GM18498 (cell line): ENCODE results near the gene WDR41.
"Not testable (repeated sequence)": the region's sequence is repeated elsewhere in the genome, so short reads cannot be mapped to it uniquely, and the experiment has no call there.

Experiments
- ATAC-seq: cut with Tn5 transposase; IDR thresholded peaks from one replicate; pipeline ENCODE4 v1.9.1; 2021; ENCODE audit warnings: mild to moderate bottlenecking, moderate library complexity; ENCODE audit not compliant: unreplicated experiment

The WDR41 gene

DNA sequence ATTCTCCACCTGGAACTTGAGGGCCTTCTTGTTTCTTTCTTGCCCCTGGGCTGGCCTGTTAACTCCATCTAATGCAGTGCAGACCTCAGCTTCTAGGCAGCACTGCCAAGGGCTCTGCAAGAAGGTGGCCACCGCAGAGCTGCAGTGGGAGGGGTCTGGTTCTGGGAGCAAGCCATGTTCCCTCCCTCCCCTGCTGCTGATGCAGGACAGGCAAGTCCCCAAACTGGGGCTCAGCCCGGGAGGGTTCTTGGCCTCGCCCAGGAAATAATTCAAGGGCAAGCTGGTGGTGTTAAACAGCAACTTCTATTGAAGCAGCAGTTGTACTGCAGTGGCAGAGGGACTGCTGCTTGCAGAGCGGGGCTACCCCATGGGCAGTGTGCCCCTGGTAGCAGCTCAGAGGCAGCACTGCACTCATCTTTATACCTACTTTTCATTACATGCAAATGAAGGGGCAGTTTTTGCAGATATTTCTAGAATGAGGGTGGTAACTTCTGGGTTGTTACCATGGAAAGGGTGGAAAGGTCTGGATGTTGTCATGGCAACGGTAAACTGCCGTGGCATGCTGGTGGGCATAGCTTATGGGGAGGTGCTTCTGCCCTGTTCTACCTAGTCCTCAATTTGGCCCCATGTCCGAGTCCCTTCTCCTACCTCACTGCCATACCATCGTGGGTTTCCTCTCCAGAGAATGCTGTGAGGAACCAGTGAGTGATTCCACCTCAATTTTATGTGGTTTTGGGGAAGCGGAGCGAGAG, 82.1 kb downstream of the WDR41 start:
- no peak for ATAC-seq

GRCh38 chr5:77407152-77407551, 85.0 kb downstream of the WDR41 start:
- no peak for ATAC-seq

- ATAC-seq: no peak
Observed at GRCh38 chr5:77402796-77403195, 89.3 kb downstream of the WDR41 start.

GRCh38 chr5:77400645-77401044, 91.5 kb downstream of the WDR41 start:
- ATAC-seq: no peak

DNA sequence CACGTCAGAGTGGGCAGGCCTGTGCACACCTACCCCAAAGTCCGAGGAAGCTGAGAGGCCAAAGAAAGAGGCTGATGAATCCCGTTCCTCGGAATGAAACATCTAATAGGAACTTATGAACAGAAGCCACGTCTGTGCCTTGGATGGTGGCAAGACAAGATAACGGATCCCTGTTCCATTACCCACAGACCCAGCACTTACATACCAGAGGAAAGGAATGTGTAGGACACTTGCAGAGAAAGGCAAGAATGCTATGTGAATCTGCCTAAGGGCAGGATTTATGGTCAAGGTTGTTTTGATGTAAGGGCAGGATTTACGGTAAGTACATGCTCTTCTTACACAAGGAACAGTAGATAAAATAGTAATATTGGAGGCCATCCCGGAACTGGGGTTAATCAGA, 93.2 kb downstream of the WDR41 start:
- ATAC-seq: no peak

DNA sequence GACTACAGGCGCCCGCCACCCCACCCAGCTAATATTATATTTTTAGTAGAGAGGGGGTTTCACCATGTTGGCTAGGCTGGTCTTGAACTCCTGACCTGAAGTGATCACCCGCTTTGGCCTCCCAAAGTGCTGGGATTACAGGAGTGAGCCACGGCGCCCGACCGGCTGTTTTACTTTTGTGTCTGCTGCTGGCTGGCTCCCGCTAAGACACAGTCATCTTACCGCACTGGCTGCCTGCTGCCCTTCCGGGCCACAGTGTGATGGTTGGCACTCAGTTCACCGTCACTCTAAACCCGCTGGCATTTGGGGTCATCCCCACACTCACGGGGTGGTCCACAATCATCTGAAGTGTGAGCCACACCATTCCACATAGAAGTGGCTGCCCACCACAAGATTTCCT, 93.7 kb downstream of the WDR41 start:
- ATAC-seq: no peak

DNA sequence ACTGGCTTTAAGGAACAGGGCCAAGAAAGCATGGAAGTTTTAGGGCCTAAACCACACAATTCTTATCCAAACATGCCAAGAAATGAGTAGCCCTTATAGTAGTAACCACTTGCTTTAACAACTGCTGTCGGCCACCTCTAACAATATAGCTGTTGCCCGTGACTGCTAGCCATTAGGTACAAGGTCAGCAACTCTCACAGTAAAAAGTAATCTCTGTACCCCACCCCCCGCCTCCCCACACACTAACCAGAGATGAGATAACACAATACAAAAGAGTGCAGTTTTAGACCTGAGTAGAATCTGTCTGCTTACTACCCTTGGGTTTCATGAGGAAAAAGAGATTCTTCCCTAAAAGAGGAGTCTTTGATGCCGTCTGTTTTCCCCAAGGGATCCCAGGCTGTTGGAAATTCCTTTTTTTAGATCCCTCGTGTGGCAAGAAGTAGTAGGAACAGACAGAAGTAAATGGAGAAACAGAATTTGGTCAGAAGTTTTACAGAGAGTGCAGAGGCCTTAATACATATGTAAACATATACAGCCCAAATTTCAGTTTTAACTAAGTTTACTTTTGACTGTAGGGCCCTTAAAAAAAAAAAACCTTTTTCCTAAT, 94.3 kb downstream of the WDR41 start:
- no peak for ATAC-seq

DNA sequence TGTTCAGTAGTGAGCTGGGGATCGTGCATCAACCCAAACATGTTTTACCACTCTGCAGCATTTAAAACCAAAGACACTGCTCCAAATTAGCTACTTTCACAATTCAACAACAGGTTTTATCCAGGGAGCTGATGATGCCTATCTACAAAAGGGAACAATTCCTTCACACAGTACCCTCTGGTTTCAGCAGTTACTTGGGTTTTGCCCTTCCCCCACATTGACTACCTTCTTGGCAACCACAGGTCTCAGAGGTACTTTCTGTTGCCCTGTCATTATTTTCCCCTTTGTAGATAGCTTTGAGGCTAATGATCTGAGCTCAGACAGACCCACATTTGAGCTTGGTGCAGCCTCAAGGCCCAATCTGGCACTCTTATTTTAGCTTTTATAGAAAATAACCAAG, 96.1 kb downstream of the WDR41 start:
- ATAC-seq: no peak

DNA sequence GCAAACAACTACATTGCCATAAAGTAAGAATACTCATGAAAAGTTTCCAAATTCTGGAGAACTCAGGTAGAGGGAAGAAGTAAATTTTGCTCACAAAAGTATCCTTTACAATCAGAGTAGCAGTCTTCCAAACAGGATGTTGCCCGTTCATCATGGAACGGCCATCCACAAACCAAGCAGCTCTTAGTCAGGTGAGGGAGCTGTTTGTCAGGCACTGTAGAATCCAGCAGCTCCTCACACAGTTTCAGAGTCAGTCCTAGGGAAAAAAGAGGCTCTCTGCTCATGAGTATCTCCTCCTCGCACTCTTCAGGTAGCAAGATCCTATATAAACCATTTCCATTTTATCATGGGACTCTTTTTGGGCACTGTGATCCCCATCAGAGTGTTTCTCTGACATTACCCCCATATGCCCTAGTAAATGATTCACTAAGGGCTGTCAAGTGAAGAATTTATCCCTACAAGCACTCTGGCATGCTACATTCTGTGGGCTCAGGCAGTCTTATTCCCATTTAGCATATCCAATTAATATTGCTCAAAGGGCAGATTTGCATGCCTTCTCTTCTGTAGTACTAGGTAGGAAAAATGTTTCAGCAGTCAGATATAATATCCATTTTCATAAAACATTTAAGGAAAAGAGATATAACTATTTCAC, 97.9 kb downstream of the WDR41 start:
- no peak for ATAC-seq

DNA sequence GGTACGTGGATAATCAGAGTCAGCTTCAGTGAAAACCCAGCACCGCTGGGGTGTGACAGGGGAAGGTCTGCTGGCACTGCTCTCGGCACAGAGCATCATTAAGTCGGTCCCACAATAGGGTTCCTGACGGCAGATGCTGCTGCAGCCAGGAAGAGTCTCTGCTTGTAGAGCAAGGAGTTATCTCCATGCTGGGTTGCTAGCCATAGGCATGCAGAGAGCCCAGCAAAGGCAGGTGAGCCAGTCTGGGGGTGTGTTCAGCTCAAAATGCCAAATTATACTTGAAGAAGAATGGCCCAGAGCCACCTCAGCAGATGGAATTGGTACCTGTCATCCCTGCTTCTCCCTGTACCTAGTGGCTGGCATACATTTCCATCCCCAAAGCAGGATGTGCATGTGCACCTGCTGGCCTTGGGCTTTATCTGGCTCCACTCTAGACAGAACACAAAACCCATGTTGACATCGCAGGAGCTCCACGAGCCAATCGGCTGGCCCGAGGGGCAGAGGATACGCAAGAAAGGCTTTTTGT, 100.8 kb downstream of the WDR41 start:
- ATAC-seq: no peak

DNA sequence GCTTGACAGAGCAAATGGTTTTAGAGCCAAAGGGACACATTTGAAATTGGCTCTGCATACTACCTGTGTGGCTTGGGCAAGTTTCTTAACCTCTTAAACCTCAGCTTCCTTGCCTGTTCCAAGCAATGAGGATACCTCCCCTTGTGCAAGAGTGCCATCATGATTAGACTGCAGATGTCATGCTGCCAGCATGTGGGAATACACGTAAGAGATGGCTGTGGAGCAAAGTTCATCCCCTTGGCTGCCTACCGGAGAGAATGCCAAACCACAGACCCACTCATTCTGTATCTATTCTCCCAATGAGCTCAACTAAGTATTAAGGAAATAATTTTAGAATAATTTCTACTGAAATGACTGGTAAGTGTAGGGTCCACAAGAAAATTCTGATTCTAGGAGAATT, 101.3 kb downstream of the WDR41 start:
- ATAC-seq: no peak

- no peak for ATAC-seq
Observed at GRCh38 chr5:77390221-77390620, 101.9 kb downstream of the WDR41 start.

DNA sequence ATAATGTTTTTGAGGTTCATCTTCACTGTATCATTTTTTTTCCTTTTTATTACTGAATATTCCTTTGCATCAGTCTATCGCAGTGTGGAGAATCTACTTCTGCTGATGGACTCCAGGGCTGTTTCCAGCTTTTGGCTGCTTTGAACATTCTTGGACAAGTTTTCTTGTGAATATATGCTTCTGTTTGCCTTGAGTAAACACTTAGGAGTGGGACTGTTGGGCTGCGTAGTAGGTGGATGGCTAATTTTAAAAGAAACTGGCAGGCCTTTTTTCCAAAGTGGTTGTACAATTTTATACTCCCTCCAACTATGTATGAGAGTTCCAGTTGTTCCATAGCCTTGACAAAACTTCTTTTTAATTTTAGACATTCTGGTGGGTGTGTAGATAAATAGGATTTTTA, 102.4 kb downstream of the WDR41 start:
- ATAC-seq: no peak

GRCh38 chr5:77386340-77386739, 105.8 kb downstream of the WDR41 start:
- ATAC-seq: not testable (repeated sequence)

DNA sequence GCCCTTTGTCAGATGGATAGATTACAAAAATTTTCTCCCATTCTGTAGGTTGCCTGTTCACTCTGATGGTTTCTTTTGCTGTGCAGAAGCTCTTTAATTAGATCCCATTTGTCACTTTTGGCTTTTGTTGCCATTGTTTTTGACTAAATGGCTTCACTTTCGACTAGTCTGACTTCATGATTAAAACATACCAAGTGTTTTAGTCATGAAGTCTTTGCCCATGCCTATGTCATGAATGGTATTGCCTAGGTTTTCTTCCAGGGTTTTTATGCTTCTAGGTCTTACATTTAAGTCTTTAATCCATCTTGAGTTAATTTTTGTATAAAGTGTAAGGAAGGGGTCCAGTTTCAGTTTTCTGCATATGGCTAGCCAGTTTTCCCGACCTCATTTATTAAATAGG, 108.8 kb downstream of the WDR41 start:
- not testable (repeated sequence) for ATAC-seq
